AG09309 (cell line): ENCODE data around the gene ITGAD.
A peak's percentile ranks its signal among the peaks of the same experiment; 100 is the strongest.
"Not testable (repeated sequence)": the region's sequence is repeated elsewhere in the genome, so short reads cannot be mapped to it uniquely, and the experiment has no call there.

Source experiments
- DNase-seq: peaks from one replicate; pipeline ENCODE4 v3.0.0-alpha.2; 2010; ENCODE audit warnings: low read depth
- H3K4me3 ChIP-seq: 2 replicates; pipeline ENCODE4 v1.5.1; 2011; ENCODE audit warnings: mild to moderate bottlenecking, low read depth, low read length, moderate library complexity; ENCODE audit not compliant: control insufficient read depth
- TF ChIP-seq, protein P1 (sequence below): IDR thresholded peaks from 2 replicates; pipeline ENCODE4 v1.5.1; 2011; ENCODE audit warnings: mild to moderate bottlenecking, low read depth, low read length, inconsistent platforms; ENCODE audit not compliant: insufficient read depth, control insufficient read depth; ENCODE audit errors: missing control alignments

The ITGAD gene

DNA sequence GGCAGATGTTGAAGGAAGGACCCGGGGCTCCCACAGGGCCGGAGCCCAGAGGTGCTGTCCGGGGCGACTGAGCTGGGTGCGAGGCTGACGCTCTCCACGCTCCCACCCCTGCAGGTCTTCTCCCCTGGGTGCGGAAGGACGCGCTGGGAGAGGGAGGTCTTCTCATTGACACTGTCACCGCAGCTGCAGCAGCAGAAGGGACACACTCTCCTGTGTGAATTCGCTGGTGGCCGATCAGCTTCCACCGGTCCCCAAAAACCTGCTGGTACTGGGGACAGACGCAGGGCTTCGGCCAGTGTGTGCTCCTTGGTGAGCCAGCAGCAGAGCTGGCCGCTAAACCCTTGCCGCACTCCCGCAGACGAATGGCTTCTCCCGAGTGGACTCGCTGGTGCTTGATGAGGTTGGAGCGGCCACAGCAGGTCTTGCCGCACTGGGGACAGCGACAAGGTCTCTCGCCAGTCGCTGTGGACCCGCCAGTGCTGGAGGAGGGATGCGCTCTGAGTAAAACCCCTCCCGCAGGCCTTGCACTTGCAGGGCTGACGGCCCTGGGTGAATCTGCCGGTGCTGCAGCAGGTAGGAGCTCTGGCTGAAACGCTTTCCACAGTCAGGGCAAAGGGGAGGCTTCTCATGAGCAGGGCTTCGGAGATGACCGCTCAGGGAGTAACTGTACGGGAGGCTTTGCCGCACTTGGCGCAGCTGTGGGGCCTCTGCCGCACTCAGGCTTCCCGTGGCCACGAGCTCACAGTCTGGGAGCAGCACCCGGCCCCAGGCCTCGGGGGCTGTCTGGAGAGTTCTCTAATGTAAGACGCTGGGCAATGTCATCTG is 43.3 kb downstream of the ITGAD start:
- TF ChIP-seq, protein P1, sequence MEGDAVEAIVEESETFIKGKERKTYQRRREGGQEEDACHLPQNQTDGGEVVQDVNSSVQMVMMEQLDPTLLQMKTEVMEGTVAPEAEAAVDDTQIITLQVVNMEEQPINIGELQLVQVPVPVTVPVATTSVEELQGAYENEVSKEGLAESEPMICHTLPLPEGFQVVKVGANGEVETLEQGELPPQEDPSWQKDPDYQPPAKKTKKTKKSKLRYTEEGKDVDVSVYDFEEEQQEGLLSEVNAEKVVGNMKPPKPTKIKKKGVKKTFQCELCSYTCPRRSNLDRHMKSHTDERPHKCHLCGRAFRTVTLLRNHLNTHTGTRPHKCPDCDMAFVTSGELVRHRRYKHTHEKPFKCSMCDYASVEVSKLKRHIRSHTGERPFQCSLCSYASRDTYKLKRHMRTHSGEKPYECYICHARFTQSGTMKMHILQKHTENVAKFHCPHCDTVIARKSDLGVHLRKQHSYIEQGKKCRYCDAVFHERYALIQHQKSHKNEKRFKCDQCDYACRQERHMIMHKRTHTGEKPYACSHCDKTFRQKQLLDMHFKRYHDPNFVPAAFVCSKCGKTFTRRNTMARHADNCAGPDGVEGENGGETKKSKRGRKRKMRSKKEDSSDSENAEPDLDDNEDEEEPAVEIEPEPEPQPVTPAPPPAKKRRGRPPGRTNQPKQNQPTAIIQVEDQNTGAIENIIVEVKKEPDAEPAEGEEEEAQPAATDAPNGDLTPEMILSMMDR: no peak
- no peak overlapping the region for H3K4me3 ChIP-seq
- no peak for DNase-seq

GRCh38 chr16:31438414-31438813 is 45.3 kb downstream of the ITGAD start:
- TF ChIP-seq, protein P1: no peak
- no peak overlapping the region for H3K4me3 ChIP-seq
- DNase-seq: no peak

DNA sequence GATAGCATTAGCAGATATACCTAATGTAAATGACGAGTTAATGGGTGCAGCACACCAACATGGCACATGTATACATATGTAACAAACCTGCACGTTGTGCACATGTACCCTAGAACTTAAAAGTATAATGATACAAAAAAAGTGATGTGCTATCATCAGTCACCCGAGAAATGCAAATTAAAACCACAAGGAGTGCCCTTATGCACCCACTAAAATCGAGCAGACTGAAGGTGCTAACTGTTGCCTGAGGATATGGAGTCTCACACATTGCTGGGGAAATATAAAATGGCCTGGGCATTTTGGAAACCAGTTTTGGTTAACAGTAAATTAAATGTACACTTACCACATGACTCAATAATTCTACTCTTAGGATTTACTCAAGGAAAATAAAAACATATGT is 45.9 kb downstream of the ITGAD start:
- DNase-seq, H3K4me3 ChIP-seq: not testable (repeated sequence)

GRCh38 chr16:31439519-31439918 is 46.4 kb downstream of the ITGAD start:
- TF ChIP-seq, protein P1: no peak
- H3K4me3 ChIP-seq: no peak overlapping the region
- no peak for DNase-seq

GRCh38 chr16:31440516-31441184 is 47.5 kb downstream of the ITGAD start:
- TF ChIP-seq, protein P1: no peak
- no peak for DNase-seq
- no peak overlapping the region for H3K4me3 ChIP-seq

DNA sequence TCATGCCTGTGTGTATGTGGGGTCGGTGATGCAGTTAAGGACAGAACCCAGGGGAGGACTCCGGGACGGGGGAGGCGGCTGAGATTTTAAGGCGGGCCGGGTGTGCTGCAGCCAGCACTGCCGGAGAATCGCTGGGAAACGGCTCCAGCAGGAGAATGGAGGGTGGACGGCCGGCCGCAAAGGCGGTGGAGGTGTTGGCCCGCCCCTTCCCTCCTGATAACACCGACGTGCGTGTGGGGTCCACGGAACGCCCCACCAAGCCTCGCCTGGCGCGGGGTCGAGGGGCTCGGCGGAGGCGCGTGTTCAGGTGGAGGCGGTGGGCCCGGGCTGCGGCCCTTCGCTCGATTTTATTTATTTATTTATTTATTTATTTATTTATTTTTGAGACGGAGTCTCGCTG is 48.8 kb downstream of the ITGAD start:
- TF ChIP-seq, protein P1: no peak
- H3K4me3 ChIP-seq: peak overlapping the region; percentile 76
- DNase-seq: no peak

DNA sequence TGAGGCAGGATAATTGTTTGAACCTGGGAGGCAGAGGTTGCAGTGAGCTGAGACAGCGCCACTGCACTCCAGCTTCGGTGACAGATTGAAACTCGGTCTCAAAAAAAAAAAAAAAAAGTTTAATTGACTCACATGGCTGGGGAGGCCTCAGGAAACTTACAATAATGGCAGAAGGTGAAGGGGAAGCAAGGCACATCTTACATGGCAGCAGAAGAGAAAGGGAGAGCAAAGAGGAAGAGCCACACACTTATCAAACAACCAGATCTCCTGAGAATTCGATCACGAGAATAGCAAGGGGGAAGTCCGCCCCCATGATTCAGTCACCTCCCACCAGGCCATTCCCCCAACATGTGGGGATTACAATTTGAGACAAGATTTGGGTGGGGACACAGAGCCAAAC is 52.8 kb downstream of the ITGAD start:
- not testable (repeated sequence) for H3K4me3 ChIP-seq, DNase-seq
